ENCODE results near the gene MARF1.
"Not testable (repeated sequence)": the region's sequence is repeated elsewhere in the genome, so short reads cannot be mapped to it uniquely, and the experiment has no call there.

MARF1 gene

DNA sequence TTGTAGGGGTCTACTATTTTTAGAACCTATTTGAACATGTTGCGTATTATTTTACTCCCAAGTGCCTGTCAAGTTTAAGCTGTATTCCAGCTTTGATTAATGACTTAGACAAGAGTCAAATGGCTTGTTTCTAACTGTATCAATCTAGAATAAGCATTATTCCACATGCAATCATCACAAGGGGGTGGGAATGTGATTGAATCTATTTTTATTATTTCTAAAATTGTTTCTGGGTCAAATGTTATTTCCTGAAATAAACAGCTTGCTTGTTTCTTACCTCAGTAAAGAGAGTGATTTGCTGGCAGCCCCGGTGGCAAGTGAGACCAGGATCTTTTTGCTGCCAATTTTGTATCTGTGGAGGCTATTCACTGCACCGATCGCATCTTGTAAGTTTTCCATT lies 21.5 kb downstream of the MARF1 start:
- DNase-seq: no peak

DNA sequence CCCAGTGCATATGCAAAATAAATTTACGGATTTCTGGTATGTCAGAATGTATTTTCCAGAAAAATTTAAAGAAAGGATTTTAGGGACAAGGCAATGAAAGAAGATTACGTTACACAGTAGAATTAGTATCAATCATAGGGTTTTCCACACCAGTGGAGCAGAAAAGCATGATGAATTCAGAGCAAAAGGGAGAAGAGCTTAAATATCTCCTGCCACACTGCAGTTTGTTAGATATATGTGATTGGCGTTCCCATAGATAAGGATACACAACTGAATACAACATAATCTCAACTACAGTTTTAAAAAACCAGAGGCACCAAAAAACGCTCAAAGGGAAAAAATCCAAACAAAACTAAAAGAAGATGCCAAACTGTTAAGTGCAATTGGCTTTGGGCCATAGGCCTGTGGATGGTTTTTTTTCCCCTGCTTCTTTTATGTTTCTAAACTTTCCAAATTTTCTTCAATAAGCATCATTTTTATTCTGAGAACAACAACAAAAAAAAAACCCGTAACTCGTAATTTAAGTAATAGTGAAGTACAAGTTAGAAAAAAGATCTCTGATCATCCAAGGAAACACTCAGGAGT lies 22.3 kb downstream of the MARF1 start:
- DNase-seq: no peak

DNA sequence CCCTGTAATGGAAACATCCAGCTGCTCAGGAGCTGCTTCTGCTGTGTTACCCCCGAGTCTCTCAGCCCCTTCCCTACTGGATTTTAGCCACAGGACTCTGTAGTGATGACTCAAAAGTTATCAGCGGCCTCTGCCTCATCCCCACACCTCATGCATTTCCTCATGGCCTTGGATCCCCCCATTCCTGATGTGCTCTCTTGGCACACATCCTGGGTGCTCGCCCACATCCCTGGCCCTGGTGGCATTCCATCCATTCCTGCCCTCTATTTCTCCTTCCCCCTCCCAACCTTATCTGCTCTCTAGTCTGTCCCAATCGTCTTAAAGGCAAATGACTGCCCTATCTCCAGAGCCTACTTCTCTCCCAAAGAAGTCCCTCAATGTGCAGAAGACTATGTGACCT lies 24.6 kb downstream of the MARF1 start:
- no peak for DNase-seq

DNA sequence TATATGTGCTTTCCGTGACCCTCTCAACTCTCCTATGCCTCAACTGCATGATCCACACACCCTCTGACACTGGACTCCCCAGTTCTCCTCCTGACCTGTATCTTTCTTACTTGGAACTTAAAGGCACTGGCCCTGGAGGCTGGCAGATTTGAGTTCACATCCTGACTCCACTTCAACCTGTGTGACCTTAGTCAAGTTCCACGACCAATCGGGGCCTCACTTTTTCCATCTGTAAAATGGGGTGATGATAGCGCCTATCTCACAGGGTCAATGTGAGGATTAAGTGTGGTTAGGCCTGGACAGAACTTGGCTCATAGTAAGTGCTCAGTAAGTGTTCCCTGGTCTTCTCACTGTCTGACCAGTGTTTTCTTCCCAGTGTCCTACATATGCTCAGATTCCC lies 25.1 kb downstream of the MARF1 start:
- no peak for DNase-seq

DNA sequence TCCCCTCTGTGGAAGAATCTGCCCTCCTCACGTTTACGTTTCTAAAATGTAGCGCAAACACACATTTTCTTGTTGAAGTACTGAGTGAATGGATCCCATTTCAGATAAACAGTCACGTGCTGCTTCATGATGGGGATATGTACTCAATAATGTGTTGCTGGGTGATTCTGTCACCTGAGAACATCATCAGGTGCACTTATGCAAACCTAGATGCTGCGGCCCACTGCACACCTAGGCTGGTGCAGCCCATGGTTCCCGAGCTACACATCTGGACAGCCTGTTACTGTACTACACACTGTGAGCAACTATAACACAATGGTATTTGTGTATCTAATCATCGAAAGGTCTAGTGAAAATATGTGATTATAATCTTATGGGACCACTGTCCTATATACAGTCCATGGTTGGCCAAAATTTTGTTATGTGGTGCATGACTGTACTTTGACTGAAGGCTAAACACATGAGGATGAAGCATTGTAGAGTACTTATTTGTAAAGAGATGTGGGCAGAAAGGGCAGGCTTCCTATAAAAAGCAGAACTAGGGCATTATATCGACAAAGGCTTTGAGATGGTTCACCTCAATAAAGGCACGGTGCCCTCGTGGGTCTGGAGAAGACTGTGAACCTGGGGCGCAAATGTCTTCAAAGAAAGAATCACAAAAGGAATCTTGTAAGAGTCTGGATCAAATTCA lies 26.3 kb downstream of the MARF1 start:
- no peak for DNase-seq

DNA sequence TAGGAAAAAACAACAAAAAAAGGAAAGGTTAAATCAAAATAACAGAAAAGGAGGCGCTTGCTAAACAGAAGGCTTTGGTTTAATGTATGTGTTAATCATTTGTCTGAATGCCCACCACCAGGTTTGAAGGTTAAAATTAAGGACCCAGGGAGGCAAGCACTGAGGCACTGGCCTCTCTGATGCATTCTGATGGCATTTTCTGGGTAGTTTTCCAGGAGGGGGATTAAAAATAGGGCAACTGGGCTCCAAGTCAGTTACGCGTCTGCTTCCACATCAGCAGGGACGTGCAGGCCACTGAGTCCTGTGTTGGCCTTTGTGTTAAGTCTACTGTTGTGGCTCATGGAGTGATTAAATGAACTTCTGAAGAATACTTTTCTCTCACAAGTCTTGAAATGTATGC lies 26.9 kb downstream of the MARF1 start:
- no peak for DNase-seq

DNA sequence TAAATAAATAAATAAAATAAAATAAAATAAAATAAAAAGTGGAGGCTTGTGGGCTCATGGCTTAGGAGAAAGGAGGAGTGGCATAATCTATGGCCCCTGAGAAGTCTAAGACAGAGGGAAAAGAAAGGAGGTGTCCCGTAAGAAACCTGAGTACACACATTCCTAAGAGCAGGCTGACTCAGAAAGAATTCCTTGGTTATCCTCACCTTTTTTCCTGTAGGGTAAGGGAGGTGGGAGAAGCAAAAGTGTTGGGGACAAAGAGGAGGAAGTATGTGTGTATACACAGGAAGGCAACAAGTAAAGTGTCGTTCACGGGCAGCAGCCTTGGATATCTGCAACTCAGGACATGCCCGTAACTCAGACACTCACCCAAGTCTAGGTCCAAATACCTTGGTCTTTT lies 29.3 kb downstream of the MARF1 start:
- DNase-seq: no peak

DNA sequence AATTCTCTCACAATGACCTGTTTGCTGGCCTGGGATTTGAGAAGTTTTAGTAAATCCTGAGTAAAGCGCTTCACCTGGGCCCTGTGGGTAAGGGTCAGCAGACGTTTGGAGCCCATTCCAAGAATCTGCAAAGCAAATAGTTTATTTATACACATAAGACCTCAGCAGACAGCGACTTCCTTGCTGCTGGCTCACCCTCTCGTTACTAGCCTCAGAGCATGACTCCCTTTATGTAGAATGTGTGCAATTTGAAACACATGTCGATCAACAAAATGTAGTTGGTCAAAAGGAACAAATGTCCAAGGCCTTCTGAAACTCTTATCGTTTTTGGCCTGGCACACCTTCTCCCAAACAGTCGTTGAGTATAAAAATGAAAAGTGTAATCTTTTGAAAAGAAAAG lies 31.3 kb downstream of the MARF1 start:
- no peak for DNase-seq

DNA sequence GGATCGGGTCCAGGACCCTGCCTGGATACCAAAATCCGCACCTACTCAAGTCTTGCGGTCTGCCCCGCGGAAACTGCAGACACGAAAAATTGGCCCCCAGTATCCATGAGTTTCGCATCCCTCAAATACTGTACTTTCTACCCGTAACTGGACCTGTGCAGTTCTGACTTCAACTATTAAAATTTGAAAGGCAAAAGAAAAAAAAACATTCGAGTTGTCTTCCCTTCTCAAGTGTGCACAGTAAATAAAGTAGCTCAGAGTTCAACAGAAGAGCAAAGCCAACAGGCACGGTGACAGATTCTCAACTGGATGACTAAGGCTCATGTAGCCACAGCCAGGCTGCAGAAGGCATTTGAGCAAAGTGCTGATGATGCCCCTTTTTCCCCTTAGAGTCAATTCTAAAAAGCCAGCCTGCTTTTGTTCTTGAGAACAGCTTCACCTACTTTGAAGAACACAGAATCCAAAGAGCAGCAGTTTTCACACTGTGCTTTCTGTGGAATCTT lies 32.5 kb downstream of the MARF1 start:
- DNase-seq: no peak

DNA sequence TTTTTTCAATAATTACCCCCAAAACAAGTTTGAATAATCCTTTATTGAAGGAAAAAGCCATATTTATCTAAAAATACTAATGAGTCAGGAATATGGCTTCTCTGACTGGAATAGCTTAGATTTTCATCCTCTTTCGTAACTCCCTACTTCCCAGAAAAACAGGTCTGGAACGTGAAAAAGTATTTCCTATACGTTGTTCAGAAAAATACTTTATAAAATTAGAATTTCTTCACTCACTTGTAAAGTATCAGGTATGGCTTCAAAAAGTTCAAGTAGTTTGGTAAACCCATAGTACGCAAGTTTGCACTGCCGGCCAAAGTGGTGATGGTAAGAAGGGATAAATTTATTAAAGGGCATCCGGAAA lies 33.7 kb downstream of the MARF1 start:
- no peak for DNase-seq

DNA sequence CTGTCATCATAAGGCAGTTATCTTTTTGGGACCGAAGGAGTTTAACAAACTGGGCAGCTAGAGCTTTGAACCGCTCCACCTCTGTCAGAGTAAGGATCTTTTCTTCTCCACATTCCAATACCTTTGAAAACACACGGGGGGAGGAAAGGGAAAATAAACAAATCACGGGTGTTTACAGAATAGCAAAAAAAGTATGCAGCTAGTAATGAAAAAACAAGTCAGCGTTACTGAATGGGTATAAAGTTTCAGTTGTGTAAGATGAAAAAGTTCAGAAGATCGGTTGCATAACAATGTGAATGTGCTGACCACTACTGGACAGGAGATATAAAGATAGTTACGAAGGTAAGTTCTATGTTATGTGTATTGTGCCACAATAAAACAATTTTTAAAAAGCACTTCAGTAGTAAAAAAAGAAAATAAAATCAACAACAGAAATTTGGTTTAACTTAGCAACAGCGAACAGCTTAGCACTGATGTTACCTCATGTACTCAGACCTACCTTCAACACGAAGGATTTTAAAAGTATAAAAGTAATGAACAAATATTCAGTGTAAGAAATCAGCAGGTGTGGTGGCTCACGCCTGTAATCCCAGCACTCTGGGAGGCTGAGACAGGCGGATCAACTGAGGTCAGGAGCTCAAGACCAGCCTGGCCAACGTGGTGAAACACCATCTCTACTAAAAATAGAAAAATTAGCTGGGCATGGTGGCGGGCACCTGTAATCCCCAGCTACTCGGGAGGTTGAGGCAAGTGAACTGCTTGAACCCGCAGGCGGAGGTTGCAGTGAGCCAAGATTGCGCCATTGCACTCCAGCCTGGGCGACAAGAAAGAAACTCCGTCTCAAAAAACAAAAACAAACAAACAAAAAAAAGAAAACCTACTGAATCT lies 34.3 kb downstream of the MARF1 start:
- no peak for DNase-seq

DNA sequence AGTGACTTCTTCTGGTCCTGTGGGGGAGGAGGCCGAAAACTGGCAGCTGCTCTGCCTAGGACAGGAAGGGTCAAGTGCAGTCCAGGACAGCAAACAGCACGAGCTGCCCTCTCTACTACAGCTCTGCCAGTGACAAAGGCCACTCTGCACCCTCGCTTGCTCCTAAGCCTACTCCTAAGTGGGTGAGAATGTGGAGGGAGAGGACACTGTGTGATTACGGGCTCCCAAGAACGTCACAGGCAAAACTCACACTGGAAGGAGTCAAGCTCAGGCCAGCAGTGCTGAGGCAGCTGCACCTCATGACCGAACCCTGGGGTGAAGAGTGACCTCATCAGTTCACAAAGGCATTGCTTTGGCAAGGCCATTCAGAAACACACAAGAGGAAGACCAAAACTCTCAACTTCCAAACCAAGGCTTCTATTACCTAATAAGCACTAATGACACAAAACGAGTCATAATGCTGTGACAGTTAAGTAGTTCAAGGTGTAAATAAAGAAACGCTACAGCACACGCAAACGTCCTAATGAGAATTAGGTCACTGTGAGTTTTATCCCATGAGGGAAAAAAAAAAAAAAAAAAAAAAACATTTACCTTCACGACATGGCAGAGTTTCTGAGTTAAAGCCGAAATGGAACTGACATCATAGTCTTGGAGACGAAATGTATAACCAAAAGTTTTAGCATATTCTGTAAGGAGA lies 35.1 kb downstream of the MARF1 start:
- no peak for DNase-seq

DNA sequence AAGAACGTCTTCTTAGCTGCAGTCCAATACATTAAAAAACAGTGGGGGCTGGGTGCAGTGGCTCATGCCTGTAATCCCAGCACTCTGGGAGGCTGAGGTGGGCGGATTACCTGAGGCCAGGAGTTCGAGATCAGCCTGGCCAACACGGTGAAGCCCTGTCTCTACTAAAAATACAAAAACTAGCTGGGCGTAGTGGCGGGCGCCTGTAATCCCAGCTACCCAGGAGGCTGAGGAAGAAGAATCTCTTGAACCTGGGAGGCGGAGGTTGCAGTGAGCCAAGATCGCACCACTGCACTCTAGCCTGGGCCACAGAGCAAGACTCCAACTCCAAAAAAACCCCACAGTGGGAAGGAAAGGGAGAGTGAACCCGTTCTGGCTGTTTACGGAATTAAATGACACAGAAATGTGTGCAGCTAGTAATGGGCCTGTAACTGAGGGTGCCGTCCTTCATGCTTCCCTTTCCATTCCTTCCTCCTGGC lies 35.7 kb downstream of the MARF1 start:
- not testable (repeated sequence) for DNase-seq

DNA sequence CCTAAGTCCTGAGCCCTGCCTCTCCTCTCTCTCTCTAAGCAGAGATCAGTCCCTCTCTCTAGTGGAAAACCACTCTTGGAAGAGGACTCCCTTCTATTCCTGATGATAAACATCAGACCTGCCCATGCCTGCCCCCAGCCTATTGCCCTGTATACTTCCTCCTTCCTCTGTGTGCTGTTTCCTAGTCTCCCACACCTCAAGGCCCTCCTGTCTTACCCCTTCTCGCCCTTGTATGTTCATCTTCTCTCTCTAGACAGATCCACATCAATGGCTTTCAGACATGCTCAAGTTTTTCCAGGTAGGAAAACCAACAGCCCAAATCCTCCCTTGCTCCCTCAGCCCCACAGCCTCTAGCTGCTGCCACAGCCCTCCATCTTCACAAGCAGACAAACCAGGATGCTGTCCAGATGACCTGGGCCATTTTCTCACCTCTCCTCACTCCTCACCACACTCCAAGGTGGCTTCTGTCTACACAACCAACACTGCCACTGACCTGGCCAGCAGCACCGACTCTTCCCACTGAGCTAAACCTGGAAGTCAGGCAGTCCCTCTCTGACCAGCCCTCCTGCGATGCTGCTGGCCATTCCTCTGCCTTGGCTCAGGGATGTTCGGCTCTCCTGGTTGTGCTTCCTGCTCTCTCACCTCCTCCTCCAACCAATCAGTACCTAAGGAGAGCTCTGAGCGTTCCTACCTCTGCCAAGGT lies 36.3 kb downstream of the MARF1 start:
- no peak for DNase-seq

DNA sequence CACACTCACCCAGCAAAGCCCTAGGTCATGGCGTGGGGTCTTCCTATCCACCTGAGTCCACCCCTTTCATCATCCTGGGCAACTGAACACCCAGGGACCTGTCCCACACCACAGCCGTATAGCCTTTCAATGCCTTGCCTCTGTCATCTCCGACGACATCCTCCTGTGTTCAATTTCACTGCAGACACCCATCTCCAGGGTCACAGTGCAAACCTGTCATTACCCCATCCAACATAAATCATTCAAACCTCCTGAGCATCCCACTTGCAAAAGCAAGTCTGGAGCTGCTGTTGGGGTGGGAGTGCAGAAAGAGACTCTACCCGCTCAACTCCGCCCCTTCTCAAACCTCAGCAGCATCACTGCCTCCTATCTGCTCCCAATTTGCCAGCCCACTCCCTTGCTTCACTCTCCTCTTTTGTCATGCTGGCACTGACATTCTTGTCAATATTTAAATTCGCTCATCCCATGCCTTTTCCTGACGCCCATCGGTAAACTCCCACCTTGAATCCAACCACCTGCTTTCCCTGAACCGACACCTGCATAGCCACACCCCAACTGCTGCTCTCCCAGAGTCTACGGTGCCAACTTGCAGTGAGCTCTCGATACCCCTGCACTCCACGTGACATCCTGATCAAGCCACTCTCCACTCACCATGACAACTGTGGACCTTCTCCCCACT lies 37.0 kb downstream of the MARF1 start:
- DNase-seq: no peak

DNA sequence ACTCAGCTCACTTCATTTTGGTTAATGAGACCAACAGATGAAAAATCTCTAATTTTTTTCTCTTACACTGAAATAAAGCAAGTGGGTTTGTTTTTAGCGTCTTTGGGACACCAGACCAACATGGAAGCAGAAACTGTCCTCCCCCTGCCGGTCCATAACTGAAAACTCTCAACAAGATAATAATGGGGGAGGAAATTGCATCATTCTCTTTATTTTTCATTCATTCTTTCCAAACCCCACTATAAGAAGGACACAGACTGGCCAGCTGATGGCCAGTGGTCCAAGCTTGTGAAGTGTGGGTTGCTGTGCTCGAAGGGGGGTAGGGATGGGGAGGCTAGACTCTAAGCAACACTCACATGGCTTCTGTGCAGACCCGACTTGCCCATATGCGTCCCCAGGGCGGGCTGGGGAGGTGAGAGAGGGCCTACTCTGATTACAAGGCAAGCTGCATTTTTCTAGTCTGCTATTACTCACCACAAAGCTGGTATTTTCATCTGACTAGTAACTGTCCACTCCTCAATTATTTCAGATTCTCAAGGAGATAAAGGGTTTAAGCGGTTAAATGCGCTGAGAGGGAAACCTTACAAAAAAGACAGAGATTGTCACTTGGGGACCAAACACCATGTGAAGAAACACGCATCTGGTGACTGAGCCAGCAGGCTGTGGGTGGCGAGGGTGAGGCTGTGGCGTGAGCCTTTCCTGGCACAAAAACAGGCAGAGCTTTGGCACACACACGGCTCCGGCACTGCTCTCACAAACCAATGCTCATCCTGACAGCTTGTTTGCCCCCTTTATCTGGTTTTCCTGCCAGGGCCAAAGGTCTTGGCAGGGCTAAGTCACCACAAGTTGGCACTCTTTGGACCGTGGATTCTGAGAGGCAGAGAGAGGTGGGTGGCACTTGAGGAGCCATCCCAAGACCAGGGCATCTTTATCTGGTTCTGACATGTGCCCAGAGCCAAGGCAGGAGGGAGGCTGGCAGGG lies 38.2 kb downstream of the MARF1 start:
- peak; percentile 87 for DNase-seq

DNA sequence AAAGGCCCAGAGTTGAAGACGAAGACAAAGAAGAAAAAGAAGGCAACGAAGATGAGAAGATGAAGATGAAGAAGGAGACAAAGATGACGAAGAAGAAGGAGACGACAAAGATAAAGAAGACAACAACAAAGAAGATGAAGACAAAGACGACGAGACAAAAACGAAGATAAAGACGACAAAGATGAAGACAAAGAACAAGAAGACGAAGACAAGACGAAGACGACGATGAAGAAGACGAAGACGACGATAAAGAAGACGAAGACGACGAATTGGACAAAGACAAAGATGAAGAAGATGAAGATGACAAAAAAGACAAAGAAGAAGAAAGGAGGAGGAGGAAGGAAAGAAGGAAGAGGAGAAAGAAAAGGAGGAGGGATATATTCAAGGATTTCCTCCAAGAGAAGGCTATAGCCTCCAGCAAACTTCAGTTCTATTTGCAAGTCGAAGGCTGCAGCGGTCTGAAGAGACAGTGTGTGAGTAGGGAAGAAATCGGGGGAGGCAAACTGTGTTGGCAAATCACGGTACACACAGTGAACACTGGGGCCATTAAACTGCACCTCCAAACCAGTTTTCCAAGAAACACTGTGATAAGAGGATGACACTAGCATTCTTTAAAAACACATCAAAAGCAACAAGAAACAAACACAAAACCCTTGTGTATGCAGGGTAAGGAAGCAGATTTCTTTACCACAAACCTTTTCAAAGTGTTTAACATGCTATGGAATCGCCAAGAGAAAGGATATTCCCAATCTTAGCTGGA lies 40.5 kb downstream of the MARF1 start:
- DNase-seq: no peak

DNA sequence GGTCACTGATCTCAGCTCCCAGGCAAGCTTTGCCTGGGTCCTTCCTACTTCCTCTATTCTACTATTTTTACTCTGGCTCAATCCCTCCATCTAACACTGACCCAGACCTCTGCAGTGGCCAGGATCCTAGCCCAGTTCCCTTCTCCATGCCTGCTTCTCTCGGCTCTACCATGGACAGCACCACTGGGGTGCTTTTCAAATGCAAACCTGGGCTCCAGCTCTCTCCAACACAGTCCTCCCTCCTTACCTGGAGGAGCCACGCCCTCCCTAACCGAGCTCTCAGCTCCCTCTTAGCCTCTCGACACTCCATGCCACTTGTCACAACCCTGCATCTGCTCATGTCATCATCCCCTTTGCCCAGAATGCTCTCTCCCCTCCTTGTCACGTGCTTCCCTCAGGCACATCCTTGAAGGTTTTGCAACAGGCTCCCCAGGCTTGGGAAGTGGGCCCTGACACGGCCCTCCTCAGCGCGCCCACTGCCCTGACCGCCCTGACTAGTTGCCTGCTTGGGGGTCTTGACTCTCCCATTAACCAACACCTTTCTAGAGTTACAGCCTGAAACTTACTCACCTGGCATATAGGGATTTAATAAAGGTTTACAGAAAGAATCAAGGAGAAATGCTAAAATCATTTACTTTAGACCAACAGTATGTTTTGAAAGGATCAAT lies 41.6 kb downstream of the MARF1 start:
- no peak for DNase-seq

All from hematopoietic multipotent progenitor cell treated with erythropoietin and hydrocortisone succinate and interleukin-3 and kit ligand, for 4 days (in vitro differentiated cells).